Hindlimb muscle (tissue), 1 donor: ENCODE measurements around the gene APBA1. TPM values are rescaled to one million over a fixed set of nuclear protein-coding genes. Genes with fewer than 3 reads are reported as not detected.

Source experiments
- DNase-seq: peaks from one replicate; pipeline ENCODE4 v3.0.0-alpha.2; 2013
- polyA plus RNA-seq: library from polyadenylated mRNA; unstranded; fragments of 120-200 nt; gene quantifications from one replicate; pipeline ENCODE4 v1.2.1, GENCODE V29; 2013; ENCODE audit not compliant: insufficient read length

APBA1 gene
- polyA plus RNA-seq, 1 donor: 6.0 TPM

DNA sequence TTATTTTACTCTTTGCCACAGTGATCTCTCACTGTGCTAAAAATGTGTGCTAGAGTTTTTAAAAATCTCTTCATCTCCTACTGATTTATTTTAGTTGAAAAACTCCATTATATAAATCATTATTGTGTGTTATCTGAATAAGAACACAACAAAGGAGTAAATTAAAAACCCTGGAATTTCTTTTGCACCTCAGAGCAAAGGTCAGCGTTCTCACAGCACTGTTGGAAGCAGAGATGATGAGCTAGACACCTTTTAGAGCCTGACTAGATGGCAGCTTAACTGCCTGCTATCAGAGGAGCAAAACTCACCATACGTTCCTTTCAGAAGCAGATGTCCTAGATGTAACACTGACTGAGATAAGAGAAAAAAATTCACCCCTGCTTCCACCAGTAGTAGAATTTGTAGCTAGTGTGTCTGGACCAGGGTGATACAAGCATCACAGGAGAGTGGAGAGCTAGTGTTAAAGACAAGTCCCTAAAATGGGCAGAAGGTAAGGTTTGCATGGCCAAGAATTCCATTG, 200.0 kb downstream of the APBA1 start:
- no peak for DNase-seq

- DNase-seq: no peak
These were observed 200.7 kb downstream of the APBA1 start for GRCh38 chr9:69471433-69471832.

DNA sequence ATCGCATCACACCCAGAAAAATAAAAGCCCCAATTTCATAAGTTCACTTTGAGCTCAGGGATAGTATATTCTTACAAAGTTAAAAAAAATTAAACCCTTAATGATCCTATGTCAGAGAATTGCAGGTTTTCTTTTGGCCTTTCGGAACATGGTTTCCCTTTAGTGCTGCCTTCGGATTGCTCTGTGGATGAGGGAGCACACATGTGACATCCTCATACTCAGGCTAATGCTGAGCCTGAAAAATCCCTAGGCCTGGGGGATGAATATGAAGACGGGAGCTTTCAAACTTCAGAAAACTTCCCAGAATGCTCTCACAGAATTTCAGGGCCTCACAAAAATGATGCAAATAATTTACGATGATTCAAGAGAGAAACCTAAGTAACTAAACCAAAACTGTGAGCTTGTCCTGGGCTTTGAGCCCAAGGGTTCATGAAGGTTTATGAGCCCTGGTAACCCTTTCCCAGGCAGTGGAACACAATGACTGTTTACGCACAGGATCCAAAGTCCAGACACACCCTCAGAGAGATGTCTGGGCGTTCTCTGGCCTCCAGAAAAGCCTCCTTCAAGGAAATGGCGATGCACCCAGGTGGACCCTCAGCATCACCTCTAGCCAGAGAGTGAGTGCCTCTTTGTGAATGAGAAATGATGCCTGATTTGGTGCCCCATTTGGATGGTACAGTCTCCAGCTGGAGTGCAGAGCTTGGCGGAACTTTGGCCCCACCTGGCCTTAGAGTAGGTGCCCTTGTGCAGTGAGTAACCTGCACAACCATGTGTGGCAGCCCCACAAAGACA, 201.8 kb downstream of the APBA1 start:
- no peak for DNase-seq

- DNase-seq: no peak
These were observed 203.0 kb downstream of the APBA1 start for GRCh38 chr9:69469136-69469535.

- no peak for DNase-seq
These were observed 203.8 kb downstream of the APBA1 start for GRCh38 chr9:69468380-69468779.

DNA sequence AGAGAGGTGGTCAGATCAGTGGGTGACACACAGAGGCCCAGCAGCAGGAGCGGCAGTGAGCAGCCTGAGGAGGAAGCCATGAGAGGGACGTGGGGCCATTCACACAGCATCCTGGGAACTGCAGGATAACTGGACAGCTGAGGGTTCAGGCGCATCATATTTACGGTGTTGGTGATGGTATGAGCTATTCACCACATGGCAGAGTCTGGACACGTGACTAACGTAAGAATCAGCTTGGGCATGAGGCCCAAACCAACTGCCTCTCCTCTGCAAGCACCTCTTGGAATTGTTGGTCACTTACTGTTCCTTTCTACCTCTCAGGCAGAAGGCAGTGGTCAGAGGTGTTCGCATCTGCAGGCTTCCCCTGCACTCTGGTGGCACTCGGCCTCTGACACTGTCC, 206.0 kb downstream of the APBA1 start:
- DNase-seq: no peak

GRCh38 chr9:69465473-69465872, 206.7 kb downstream of the APBA1 start:
- no peak for DNase-seq

DNA sequence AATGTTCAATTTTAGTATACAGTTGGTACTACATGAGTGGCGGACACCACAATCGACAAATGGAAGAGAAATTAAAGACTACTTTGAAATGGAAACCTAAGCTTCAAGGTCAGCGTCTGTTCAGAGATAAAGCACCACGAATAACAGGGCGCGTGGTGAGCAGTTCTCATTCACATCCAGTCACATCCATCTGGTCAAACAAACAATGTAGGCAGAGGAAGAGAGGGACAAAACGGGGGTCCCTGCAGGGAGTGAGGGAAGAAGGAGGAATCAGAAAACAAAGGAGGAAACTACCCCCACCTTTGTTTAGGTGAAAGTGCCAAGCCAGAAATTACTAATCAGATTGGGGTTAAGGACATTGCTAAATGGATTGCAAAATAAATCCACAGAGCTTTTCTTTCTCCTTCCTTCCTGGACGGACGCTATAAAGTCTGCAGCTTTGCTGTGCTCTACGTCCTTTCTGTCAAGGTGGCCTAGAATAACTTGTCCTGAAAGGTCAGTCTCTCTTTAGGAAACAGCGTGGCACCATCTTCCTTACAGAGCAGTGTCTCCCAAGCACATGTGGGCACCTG, 208.6 kb downstream of the APBA1 start:
- DNase-seq: no peak

GRCh38 chr9:69462394-69462793, 209.8 kb downstream of the APBA1 start:
- DNase-seq: no peak

GRCh38 chr9:69461103-69461887, 210.9 kb downstream of the APBA1 start:
- no peak for DNase-seq

DNA sequence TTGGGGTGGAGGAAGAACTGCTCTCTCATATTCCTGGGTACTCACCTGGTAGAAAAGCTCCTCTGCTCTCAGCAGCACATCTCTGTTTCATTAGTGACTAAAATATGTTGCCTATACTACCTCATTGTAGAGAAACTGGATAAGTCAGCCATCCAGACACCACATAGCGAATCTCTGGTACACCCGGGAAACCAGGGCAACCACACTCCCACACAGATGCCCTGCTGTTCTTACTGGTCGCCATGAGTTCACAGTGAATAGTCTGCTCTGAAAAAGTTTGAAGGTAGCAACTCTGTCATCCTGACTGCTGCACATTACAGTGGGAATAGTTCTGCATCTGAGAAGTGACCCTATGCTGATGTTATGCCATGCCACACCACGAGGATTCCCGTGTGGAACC, 212.2 kb downstream of the APBA1 start:
- no peak for DNase-seq

DNA sequence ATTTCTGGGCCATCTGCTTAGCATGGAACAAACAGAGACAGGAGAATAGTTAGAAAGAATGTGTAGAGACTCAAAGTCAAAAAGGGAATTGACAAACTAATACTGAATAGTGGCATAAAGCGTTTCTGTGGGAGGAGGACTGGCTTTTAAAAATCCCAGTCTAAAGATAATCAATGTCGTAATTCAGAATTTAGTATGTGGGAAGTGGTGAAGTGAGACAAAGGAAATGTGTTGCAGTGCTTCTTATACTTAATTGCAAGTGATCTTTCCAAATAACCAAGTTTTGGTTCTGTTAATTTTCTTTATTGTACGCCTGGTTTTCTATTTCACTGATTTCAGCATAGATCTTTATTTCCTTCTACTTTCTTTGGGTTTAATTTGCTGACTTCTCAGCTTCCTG, 214.0 kb downstream of the APBA1 start:
- no peak for DNase-seq

GRCh38 chr9:69456201-69456600, 216.0 kb downstream of the APBA1 start:
- DNase-seq: no peak

DNA sequence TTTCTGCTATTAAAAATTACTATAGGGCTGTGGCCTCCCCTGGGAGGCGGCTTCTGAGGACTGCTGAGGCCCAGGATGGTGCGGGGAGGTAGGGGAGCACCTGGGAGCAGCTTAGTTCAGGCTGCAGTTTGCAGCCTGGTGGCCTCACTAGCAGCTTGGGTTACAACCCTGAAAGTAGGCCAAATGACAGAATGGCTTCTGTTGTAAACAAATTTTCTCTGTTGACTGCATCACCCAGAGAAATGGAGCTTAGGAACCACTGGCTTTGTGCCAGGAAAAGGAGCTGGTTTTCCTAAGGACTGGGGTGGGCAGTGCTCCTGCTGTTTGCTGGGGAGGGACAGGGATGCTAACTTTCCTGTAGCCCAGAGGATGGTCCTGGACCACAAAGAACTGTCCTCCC, 216.9 kb downstream of the APBA1 start:
- DNase-seq: no peak

- no peak for DNase-seq
These were observed 217.8 kb downstream of the APBA1 start for GRCh38 chr9:69454321-69454720.

DNA sequence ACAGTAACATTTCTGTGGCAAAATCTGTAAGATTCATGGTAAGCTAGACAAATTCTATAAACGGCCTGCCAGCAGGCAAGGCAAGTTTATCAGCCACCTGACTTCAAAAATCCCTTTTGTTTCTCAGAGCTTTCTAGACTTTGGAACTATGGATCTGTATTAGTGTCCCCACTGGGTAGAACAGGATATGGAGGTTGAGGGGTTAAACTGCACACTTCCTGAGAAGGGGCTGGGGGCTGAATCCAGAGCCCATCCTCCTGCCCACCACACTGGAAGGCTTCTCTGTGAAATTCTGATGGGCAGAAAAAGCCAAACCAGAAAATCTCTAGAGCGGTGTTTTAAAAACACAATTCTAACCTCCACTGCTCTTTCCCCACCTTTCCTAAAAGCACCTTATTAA, 218.4 kb downstream of the APBA1 start:
- DNase-seq: no peak

GRCh38 chr9:69452110-69452782, 219.9 kb downstream of the APBA1 start:
- DNase-seq: no peak

GRCh38 chr9:69446496-69446895, 225.7 kb downstream of the APBA1 start:
- DNase-seq: no peak

GRCh38 chr9:69445251-69445650, 226.9 kb downstream of the APBA1 start:
- DNase-seq: no peak

DNA sequence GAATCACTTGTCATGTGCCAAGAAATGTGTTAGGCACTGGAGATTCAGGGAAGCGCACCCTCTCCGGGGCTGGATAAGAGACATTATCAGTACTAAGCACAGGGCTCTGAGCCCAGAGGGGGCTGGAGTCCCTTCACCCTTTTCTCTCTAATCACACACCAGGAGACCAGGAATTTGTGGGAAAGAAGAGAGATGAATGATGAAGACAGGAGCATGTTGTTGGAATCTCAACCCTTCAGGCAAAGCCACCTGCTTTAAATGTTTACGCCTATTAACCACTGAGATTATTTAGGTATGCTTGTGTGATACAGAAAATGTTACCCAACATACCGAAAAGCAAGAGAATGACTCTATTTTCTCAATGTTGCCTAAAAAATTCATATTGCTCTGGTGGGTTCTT, 227.4 kb downstream of the APBA1 start:
- DNase-seq: no peak

GRCh38 chr9:69444021-69444420, 228.2 kb downstream of the APBA1 start:
- DNase-seq: no peak

DNA sequence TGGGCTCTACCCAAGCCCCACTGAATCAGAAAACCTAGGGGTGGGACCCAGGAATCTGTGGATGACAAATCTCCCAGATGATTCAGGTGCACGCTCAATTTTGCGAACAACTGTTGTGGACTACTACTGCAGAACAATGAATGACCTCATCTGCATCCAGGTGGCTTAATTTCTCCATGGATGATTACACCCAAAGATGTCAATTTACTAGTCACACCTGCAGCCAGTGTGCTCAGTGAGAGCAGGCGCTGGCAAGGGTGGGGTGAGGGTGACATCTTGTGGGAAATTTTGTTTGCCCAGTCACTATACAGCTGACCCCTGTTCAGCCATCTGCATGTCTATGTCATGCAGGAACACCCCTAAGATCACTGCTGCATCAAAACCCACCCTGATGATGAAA, 229.0 kb downstream of the APBA1 start:
- DNase-seq: no peak

GRCh38 chr9:69442486-69442885, 229.7 kb downstream of the APBA1 start:
- DNase-seq: no peak
